OCI-LY3 (cell line): Measurements from ENCODE around the gene PPP2R1B.

ENCODE experiments used
- H2AFZ ChIP-seq: fragments of 200-600, 300-600 bp; shearing (Covaris generic); 2 replicates; pipeline ENCODE4 v1.6.0; 2014; ENCODE audit warnings: antibody characterized with exemption, low read depth, low read length
- H3K27ac ChIP-seq: fragments of 200-600, 300-600 bp; sonication (generic); 2 replicates; pipeline ENCODE4 v1.5.1; 2014; ENCODE audit warnings: mild to moderate bottlenecking, low read length, moderate library complexity, mixed read lengths
- H3K27me3 ChIP-seq: fragments of 200-600, 300-600 bp; sonication (generic); 2 replicates; pipeline ENCODE4 v1.6.1; 2014; ENCODE audit warnings: low read depth, low read length, mixed read lengths
- H3K36me3 ChIP-seq: fragments of 200-600, 300-600 bp; sonication (generic); replicated peaks from 2 replicates; pipeline ENCODE3; 2014; ENCODE audit warnings: low read depth, low read length, mixed read lengths
- H3K4me1 ChIP-seq: fragments of 300-600, 200-600 bp; sonication (generic); 2 replicates; pipeline ENCODE4 v1.6.1; 2014; ENCODE audit warnings: low read length, mixed read lengths
- H3K4me2 ChIP-seq: fragments of 200-600, 300-600 bp; sonication (generic); 2 replicates; pipeline ENCODE4 v1.6.1; 2014; ENCODE audit warnings: low read length, mixed read lengths
- H3K4me3 ChIP-seq: fragments of 300-600, 200-600 bp; sonication (generic); 2 replicates; pipeline ENCODE4 v1.5.1; 2014; ENCODE audit warnings: antibody characterized with exemption, mild to moderate bottlenecking, low read length, moderate library complexity
- H3K79me2 ChIP-seq: fragments of 300-600, 200-600 bp; shearing (Covaris generic); 2 replicates; pipeline ENCODE4 v1.6.1; 2014; ENCODE audit warnings: mild to moderate bottlenecking, low read length, mixed read lengths
- H3K9ac ChIP-seq: fragments of 300-600, 200-600 bp; shearing (Covaris generic); 2 replicates; pipeline ENCODE4 v1.6.0; 2014; ENCODE audit warnings: mild to moderate bottlenecking, low read length, moderate library complexity
- H3K9me3 ChIP-seq: fragments of 200-600, 300-600 bp; shearing (Covaris generic); 2 replicates; pipeline ENCODE4 v1.6.1; 2014; ENCODE audit warnings: low read length, mixed read lengths; ENCODE audit not compliant: insufficient read depth
- H4K20me1 ChIP-seq: fragments of 200-600, 300-600 bp; sonication (generic); 2 replicates; pipeline ENCODE4 v1.6.1; 2016; ENCODE audit warnings: low read length, mixed read lengths; ENCODE audit not compliant: insufficient read depth
- EZH2phosphoT487 ChIP-seq: fragments of 200-600 bp; shearing (Covaris generic); IDR thresholded peaks from 2 replicates; pipeline ENCODE4 v1.6.1; 2018; ENCODE audit warnings: antibody characterized with exemption, mixed run types, low read depth
- TF ChIP-seq, protein P1 (sequence below): fragments of 200-600, 300-600 bp; sonication (generic); IDR thresholded peaks from 2 replicates; pipeline ENCODE4 v1.5.1; 2014; ENCODE audit warnings: antibody characterized with exemption, low read length, low read depth

PPP2R1B gene

DNA sequence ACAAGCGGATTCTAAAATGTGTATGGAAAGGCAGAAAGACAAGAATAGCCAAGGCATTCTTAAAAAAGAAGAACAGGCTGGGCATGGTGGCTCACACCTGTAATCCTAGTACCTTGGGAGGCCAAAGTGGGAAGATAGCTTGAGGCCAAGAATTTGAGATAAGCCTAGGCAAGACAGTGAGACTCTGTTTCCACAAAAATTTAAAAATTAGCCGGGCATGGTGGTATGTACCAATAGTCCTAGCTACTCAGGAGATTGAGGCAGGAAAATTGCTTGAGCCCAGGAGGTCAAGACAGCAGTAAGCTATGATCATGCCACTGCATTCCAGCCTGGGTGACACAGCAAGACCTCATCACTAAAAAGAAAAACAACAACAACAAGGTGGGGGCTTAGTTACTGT, 46.0 kb upstream of the PPP2R1B start:
- Histone ChIP-seq H3K36me3 (peaks cover 22% of the 10 kb centered on the region), H3K4me3 (no peak overlapping the region), H3K79me2 (no peaks in the 10 kb centered on the region), H4K20me1 (no peaks in the 10 kb centered on the region), H3K4me2 (no peak overlapping the region), H2AFZ (no peak overlapping the region), H3K27me3 (no peaks in the 10 kb centered on the region), H3K27ac (no peak overlapping the region), H3K9me3 (no peaks in the 10 kb centered on the region), H3K4me1 (no peaks in the 10 kb centered on the region), H3K9ac (no peak overlapping the region)
- no peak for TF ChIP-seq EZH2phosphoT487
- TF ChIP-seq, protein P1, sequence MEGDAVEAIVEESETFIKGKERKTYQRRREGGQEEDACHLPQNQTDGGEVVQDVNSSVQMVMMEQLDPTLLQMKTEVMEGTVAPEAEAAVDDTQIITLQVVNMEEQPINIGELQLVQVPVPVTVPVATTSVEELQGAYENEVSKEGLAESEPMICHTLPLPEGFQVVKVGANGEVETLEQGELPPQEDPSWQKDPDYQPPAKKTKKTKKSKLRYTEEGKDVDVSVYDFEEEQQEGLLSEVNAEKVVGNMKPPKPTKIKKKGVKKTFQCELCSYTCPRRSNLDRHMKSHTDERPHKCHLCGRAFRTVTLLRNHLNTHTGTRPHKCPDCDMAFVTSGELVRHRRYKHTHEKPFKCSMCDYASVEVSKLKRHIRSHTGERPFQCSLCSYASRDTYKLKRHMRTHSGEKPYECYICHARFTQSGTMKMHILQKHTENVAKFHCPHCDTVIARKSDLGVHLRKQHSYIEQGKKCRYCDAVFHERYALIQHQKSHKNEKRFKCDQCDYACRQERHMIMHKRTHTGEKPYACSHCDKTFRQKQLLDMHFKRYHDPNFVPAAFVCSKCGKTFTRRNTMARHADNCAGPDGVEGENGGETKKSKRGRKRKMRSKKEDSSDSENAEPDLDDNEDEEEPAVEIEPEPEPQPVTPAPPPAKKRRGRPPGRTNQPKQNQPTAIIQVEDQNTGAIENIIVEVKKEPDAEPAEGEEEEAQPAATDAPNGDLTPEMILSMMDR = no peak

DNA sequence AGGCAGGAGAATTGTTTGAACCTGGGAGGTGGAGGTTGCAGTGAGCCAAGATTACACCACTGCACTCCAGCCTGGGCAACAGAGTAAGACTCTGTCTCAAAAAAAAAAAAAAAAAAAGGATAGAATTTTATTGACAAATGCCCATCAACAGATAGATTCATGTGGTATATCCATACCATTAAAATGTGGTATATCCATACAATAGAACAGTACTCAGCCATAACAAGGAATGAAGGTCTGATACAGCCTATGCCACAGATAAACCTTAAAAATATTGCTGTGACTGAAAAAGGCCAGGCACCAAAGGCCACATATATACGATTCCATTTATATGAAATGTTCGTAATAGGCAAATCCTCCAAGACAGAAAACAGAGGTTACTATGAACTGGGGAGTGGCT, 45.3 kb upstream of the PPP2R1B start:
- Histone ChIP-seq H3K4me3 (no peak overlapping the region), H3K36me3 (peaks cover 22% of the 10 kb centered on the region), H4K20me1 (no peaks in the 10 kb centered on the region), H3K4me2 (no peak overlapping the region), H3K27me3 (no peaks in the 10 kb centered on the region), H3K79me2 (no peaks in the 10 kb centered on the region), H3K27ac (no peak overlapping the region), H3K4me1 (no peaks in the 10 kb centered on the region), H3K9ac (no peak overlapping the region), H3K9me3 (no peaks in the 10 kb centered on the region), H2AFZ (no peak overlapping the region)
- TF ChIP-seq, protein P1 = no peak
- TF ChIP-seq EZH2phosphoT487 = no peak

- Histone ChIP-seq H2AFZ (no peak overlapping the region), H3K79me2 (no peaks in the 10 kb centered on the region), H4K20me1 (no peaks in the 10 kb centered on the region), H3K4me2 (no peak overlapping the region), H3K27ac (no peak overlapping the region), H3K4me1 (no peaks in the 10 kb centered on the region), H3K36me3 (peaks cover 30% of the 10 kb centered on the region), H3K27me3 (no peaks in the 10 kb centered on the region), H3K4me3 (no peak overlapping the region), H3K9ac (no peak overlapping the region), H3K9me3 (no peaks in the 10 kb centered on the region)
- no peak for TF ChIP-seq EZH2phosphoT487
- TF ChIP-seq, protein P1 = no peak
Observed at GRCh38 chr11:111808834-111809233, 42.6 kb upstream of the PPP2R1B start.

- no peak overlapping the region for H2AFZ ChIP-seq
- H3K36me3 ChIP-seq = peaks cover 30% of the 10 kb centered on the region
- H3K79me2 ChIP-seq = no peaks in the 10 kb centered on the region
- no peak overlapping the region for H3K4me3 ChIP-seq
- no peak overlapping the region for H3K4me2 ChIP-seq
- H3K27me3 ChIP-seq = no peaks in the 10 kb centered on the region
- no peak overlapping the region for H3K9ac ChIP-seq
- H3K9me3 ChIP-seq = no peaks in the 10 kb centered on the region
- no peaks in the 10 kb centered on the region for H4K20me1 ChIP-seq
- no peaks in the 10 kb centered on the region for H3K4me1 ChIP-seq
- no peak for TF ChIP-seq EZH2phosphoT487
- TF ChIP-seq, protein P1 = no peak
- H3K27ac ChIP-seq = no peak overlapping the region
Observed at GRCh38 chr11:111808063-111808588, 41.9 kb upstream of the PPP2R1B start.
